Common myeloid progenitor, CD34-positive (primary cell): ENCODE results near the gene CYTH1.

Experiments used
- CTCF ChIA-PET: fragments of 350-600 bp; sonication (Branson Sonifier 250); formaldehyde crosslinking; loops from one replicate; lab custom pipeline; 2021; ENCODE audit warnings: antibody characterized with exemption; lab: Charles Lee
- POLR2A ChIA-PET: fragments of 350-600 bp; sonication (Branson Sonifier 250); formaldehyde crosslinking; loops from one replicate; lab custom pipeline; 2021; ENCODE audit warnings: antibody characterized with exemption; lab: Charles Lee
- DNase-seq, 3 donors: peaks; one replicate each; pipeline versions ENCODE4 v3.0.0 to v3.0.0-alpha.2; 2013
- H3K27ac ChIP-seq, 2 experiments: 1 replicate in 1 of 2; 2 replicates in 1 of 2; pipeline ENCODE4 v1.7.0; 2013; ENCODE audit warnings: inconsistent platforms in 2 of 2, low read length in 2 of 2, mild to moderate bottlenecking in 2 of 2, low read depth in 1 of 2, moderate library complexity in 1 of 2; ENCODE audit not compliant: severe bottlenecking in 2 of 2, insufficient read depth in 1 of 2, poor library complexity in 1 of 2
- H3K27me3 ChIP-seq, 5 experiments: replicated peaks in 2 of 5; 1 replicate in 3 of 5; 2 replicates in 2 of 5; pipeline versions ENCODE4 v1.6.1 to v1.7.0; 2013; ENCODE audit warnings: low read length in 4 of 5, mild to moderate bottlenecking in 2 of 5, moderate library complexity in 2 of 5, inconsistent platforms in 1 of 5; ENCODE audit not compliant: insufficient read depth in 5 of 5, control insufficient read depth in 4 of 5
- H3K36me3 ChIP-seq, 4 experiments: 1 replicate in 2 of 4; 2 replicates in 2 of 4; pipeline versions ENCODE4 v1.6.1 to v1.7.0; 2013; ENCODE audit warnings: low read length in 3 of 4, control low read depth in 1 of 4, mild to moderate bottlenecking in 1 of 4; ENCODE audit not compliant: control insufficient read depth in 4 of 4, insufficient read depth in 4 of 4
- H3K4me1 ChIP-seq, 4 experiments: 1 replicate in 3 of 4; 2 replicates in 1 of 4; pipeline versions ENCODE4 v1.6.1 to v1.7.1; 2013; ENCODE audit warnings: low read length in 3 of 4, mild to moderate bottlenecking in 3 of 4, control low read depth in 1 of 4, inconsistent platforms in 1 of 4, moderate library complexity in 1 of 4; ENCODE audit not compliant: control insufficient read depth in 4 of 4, insufficient read depth in 4 of 4; ENCODE audit errors: control extremely low read depth in 1 of 4
- H3K4me3 ChIP-seq, 7 experiments: 1 replicate in 4 of 7; 2 replicates in 3 of 7; pipeline versions ENCODE4 v1.5.1 to v1.7.0; 2013; ENCODE audit warnings: mild to moderate bottlenecking in 7 of 7, low read length in 6 of 7, moderate library complexity in 6 of 7, inconsistent platforms in 2 of 7, low read depth in 2 of 7, control low read depth in 1 of 7; ENCODE audit not compliant: insufficient read depth in 4 of 7, control insufficient read depth in 1 of 7; ENCODE audit errors: extremely low read depth in 1 of 7
- H3K9me3 ChIP-seq, 5 experiments: 1 replicate in 4 of 5; 2 replicates in 1 of 5; pipeline versions ENCODE4 v1.6.1 to v1.7.1; 2013; ENCODE audit warnings: low read length in 4 of 5, mild to moderate bottlenecking in 2 of 5, inconsistent platforms in 1 of 5, low read depth in 1 of 5, moderate library complexity in 1 of 5; ENCODE audit not compliant: control insufficient read depth in 4 of 5, insufficient read depth in 2 of 5; ENCODE audit errors: control extremely low read depth in 1 of 5
- WGBS: methylation state at CpG from one replicate; pipeline ENCODE4 v1.1.5; 2013; ENCODE audit not compliant: insufficient coverage; 5-methylcytosine and 5-hydroxymethylcytosine counted together

The CYTH1 gene

DNA sequence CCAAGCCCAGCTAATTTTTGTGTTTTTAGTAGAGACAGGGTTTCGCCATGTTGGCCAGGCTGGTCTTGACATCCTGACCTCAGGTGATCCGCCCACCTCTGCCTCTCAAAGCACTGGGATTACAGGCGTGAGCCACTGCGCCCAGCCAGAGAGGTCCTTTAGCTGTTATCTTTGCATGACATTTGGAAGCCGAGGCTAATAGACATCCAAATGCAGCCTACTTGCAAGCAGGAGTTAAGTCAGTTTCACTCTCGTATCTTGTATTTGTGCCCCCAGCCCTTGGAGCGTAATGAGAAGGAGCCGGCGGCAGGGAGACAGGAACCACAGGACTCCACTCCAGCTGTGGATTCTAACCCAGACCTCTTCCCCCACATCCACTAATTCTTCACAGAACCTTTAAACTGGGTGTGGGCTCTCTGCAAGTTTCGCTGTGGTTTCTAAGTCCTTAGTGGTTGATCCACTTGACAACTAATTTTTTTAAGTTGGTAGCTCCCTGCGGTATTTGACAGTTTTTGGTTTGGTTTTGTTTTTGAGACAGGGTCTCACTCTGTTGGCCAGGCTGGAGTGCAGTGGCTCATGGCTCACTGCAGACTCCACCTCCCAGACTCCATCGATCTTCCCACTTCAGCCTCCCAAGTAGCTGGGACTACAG, 3.1 kb upstream of the CYTH1 start:
- Histone ChIP-seq H3K4me1 (peaks cover 3 to 23% (median 18%) of the 10 kb centered on the region in 4 experiments), H3K27ac (no peak overlapping the region), H3K4me3 (no peak overlapping the region)

DNA sequence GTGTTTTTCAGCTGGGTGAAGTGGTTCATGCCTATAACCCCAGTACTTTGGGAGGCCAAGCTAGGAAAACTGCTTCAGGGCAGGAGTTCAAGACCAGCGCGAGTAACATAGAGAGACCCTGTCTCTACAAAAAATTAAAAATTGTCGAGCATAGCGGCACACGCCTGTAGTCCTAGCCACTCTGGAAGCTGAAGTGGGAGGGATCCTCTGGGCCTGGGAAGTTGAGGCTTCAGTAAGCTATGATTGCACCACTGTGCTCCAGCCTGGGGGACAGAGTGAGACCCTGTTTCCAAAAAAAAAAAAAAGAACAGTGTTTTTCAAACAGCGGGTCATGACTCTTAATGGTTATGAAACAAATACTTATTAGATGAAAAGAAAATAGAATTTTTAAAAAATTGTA, 2.3 kb upstream of the CYTH1 start:
- Histone ChIP-seq H3K4me3 (no peak overlapping the region), H3K4me1 (peaks cover 11 to 30% (median 24%) of the 10 kb centered on the region in 4 experiments), H3K27ac (no peak overlapping the region), H3K27me3 (no peaks in the 10 kb centered on the region), H3K9me3 (no peaks in the 10 kb centered on the region), H3K36me3 (peaks cover 0 to 5% (median 0%) of the 10 kb centered on the region in 4 experiments)
- 100% methylated on average over 5 of the region's 6 CpGs for WGBS
- ChIA-PET CTCF (interaction anchor here (0.6 to 2.7 kb wide), 8 partner anchors 10 to 291 kb away, joined by 3 to 6 read pairs (median 3); no protein-coding TSS in a partner anchor), POLR2A (no interaction called here)
- no peak for DNase-seq

More for the DNA sequence above, 3.1 kb upstream of the CYTH1 start:
- peaks cover 0 to 5% (median 0%) of the 10 kb centered on the region in 4 experiments for H3K36me3 ChIP-seq
- WGBS: 97% methylated on average over 7 of the region's 12 CpGs
- no peaks in the 10 kb centered on the region for H3K27me3 ChIP-seq
- DNase-seq: no peak
- no peaks in the 10 kb centered on the region for H3K9me3 ChIP-seq
- CTCF ChIA-PET: interaction anchor here (0.6 to 2.7 kb wide), 8 partner anchors 10 to 292 kb away, joined by 3 to 6 read pairs (median 4); no protein-coding TSS in a partner anchor
- POLR2A ChIA-PET: no interaction called here

DNA sequence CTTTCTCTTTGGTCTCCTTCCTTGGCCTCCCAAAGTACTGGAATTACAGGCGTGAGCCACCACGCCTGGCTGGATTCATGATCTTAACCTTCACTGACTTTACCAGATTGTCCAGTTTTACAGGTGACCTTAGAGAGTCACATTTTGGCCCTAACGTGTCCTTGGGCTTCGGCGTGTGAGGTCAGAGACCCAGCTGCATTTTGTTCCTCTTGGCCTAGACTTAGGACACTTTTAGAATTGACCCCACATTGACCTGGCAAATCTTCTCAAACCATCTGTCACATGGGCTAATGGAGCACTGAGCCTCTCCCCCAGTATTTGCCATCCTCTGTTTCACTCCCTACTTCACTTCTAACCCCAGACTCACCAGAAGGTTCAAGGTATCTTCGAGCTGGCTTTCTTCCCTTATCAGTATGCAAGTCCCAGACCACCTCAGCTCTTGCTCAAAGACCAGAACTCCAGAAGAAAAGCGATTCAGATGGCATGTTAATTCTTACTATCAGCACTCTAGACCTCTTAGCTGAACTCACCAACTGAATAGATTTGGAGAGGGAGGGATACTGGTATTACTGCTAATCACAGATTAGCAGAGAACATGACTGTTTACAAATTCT, 1.7 kb upstream of the CYTH1 start:
- no peak overlapping the region for H3K27ac ChIP-seq
- no peaks in the 10 kb centered on the region for H3K9me3 ChIP-seq
- no peak overlapping the region for H3K4me3 ChIP-seq
- no peaks in the 10 kb centered on the region for H3K27me3 ChIP-seq
- ChIA-PET CTCF (interaction anchor here (1.2 to 2.7 kb wide), 4 partner anchors 19 to 40 kb away, joined by 3 to 6 read pairs (median 4); no protein-coding TSS in a partner anchor), POLR2A (no interaction called here)
- peaks cover 0 to 5% (median 0%) of the 10 kb centered on the region in 4 experiments for H3K36me3 ChIP-seq
- no peak for DNase-seq
- WGBS: 95% methylated on average over 6 of the region's 7 CpGs
- H3K4me1 ChIP-seq: peaks cover 14 to 35% (median 27%) of the 10 kb centered on the region in 4 experiments

DNA sequence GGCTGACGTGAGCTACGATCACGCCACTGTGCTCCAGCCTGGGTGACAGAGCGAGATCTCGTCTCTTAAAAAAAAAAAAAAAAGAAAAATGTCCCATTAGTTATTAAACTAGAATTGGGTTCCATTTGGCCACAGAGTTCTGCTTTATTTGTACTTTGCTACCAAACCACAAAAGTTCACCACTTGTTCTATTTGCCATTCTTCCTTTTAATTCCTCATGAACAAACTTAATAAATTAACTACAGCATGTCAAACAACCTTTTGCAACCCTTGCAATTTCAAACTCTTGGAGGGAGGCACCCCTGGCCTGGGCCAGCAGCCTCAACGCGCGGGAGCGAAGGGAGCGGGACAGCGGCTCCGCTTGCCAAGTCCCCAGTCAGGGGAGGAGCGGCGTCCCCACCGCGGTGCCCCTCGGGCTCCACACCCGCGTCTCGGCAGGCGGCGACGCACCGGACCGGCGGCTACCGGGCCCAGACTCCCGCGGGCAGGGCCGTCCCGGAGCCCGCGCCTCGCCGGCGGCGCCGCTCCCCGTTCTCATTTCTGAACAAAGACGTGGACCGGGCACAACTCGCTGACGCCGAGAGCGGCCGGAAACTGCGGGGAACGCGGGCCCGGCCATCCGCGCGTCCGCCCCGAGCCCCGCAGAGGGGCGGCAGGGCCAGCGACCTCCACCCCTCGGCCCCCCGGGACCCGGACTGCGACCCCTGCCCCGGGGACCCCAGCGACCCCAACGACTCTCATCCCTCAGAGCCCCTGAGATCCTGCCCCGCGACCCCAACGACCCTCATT, 775 bp downstream of the CYTH1 start:
- H3K4me1 ChIP-seq: peaks cover 17 to 39% (median 32%) of the 10 kb centered on the region in 4 experiments
- H3K9me3 ChIP-seq: no peaks in the 10 kb centered on the region
- no peaks in the 10 kb centered on the region for H3K27me3 ChIP-seq
- under 1% methylated on average over 59 of the region's 68 CpGs for WGBS
- CTCF ChIA-PET: interaction anchor here (0.7 to 1.8 kb wide), 2 partner anchors 16 to 73 kb away, joined by 3 to 4 read pairs; no protein-coding TSS in a partner anchor
- H3K4me3 ChIP-seq: peak overlapping the region; percentile 57 to 90 (median 81)
- no peaks in the 10 kb centered on the region for H3K36me3 ChIP-seq
- peak overlapping the region; percentile 52 to 81 for H3K27ac ChIP-seq
- POLR2A ChIA-PET: interaction anchor here (0.7 kb wide), 1 partner anchor 35 kb away, joined by 3 read pairs; no protein-coding TSS in a partner anchor
- peak; percentile 40 to 64 (median 60) for DNase-seq

DNA sequence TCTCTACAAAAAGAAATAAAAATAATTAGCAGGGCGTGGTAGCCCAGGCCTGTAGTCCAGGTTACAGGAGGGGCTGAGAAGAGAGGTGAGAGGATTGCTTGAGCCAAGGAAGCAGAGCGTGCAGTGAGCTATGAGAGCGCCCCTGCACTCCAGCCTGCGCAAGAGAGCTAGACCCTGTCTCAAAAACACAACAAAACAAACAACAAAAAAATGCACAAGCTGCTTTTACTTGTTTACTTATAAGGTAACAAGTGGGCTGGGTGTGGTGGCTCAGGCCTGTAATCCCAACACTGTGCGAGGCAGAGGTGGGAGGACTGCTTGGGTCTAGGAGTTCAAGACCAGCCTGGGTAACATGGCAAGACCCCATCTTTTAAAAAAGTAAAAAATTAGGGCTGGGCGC, 1.7 kb downstream of the CYTH1 start:
- DNase-seq: no peak
- no peaks in the 10 kb centered on the region for H3K27me3 ChIP-seq
- peak overlapping the region in 1 of 2 experiments; percentile 59 for H3K27ac ChIP-seq
- 88% methylated on average over 1 of the region's 6 CpGs for WGBS
- peak overlapping the region in 6 of 7 experiments; percentile 9 to 90 (median 29) for H3K4me3 ChIP-seq
- H3K9me3 ChIP-seq: no peaks in the 10 kb centered on the region
- peaks cover 20 to 48% (median 38%) of the 10 kb centered on the region in 4 experiments for H3K4me1 ChIP-seq
- POLR2A ChIA-PET: interaction anchor here (0.9 kb wide), 1 partner anchor 10 kb away, joined by 3 read pairs; no protein-coding TSS in a partner anchor
- H3K36me3 ChIP-seq: no peaks in the 10 kb centered on the region
- CTCF ChIA-PET: interaction anchor here (0.6 to 1.8 kb wide), 5 partner anchors 10 to 72 kb away, joined by 3 to 4 read pairs (median 3); no protein-coding TSS in a partner anchor

DNA sequence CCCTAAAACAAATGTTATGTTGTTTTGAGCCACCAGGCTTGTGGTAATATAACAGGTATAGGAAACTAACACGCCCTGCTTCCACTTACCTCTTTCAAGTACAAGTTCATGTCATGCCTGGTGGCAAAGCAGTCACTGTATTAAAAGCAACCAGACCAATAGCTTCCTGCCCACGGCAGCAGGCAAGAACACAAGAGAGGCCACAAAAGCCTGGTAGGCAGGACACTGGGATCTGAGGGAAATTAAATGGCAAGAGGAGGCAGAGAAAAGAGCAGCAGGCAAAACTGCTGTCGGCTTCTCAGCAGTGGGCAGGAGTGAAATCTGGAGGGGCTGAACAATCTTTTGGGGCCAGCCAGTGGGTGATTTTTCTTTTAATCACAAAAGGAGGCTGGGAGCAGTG, 2.2 kb downstream of the CYTH1 start:
- POLR2A ChIA-PET: interaction anchor here (0.9 kb wide), 1 partner anchor 9 kb away, joined by 3 read pairs; no protein-coding TSS in a partner anchor
- Histone ChIP-seq H3K4me1 (peaks cover 25 to 53% (median 41%) of the 10 kb centered on the region in 4 experiments), H3K4me3 (peak overlapping the region in 6 of 7 experiments; percentile 9 to 90 (median 32)), H3K9me3 (no peaks in the 10 kb centered on the region), H3K27ac (peak overlapping the region in 1 of 2 experiments; percentile 59), H3K36me3 (no peaks in the 10 kb centered on the region), H3K27me3 (no peaks in the 10 kb centered on the region)
- CTCF ChIA-PET: interaction anchor here (1.4 to 1.8 kb wide), 3 partner anchors 15 to 40 kb away, joined by 3 to 4 read pairs (median 4); no protein-coding TSS in a partner anchor
- 20% methylated on average over 3 of the region's 3 CpGs for whole genome bisulfite sequencing
- DNase-seq: peak; percentile 21 to 57 (median 51)
